ENCODE results near the gene PLCL2. TPM values are rescaled to one million over a fixed set of nuclear protein-coding genes. Genes with fewer than 3 reads are reported as not detected.

Gene PLCL2
- total and polyA plus RNA-seq, 2 donors (not counting 1 experiment from before 2014, with no cell fraction given): 21.7 to 55.2 TPM

DNA sequence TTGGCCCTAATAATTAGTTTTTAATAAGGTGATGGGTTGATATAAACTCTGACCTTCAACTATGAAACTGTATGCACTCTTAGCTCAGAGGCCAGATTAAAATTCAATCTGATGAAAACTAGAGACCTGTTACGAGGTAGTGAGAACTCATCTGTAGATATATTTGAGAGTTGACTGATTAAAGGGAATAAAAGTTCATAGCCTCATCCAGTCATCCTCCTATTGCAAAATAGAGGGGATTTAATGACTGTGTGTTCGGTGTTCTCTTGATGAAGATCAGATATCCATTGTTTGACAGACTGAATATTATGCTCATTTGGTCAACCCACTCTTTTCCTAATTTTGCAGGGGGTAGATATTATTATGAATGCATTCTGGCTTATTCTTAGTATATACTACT is 23.3 kb upstream of the PLCL2 start:
- ATAC-seq (ENCODE audit: low read depth) (no peak), DNase-seq (no peak)
- H3K4me1 Mint-ChIP-seq: peaks cover under 1% of the 10 kb centered on the region
- H3K27ac Mint-ChIP-seq: no peak overlapping the region
- H3K4me2 ChIP-seq (replicated peaks; ENCODE audit: low read depth, low read length, poor library complexity, severe bottlenecking): no peak overlapping the region
- CTCF ChIA-PET: interaction anchor here (1.5 kb wide), 1 partner anchor 12 kb away, joined by 5 read pairs; no protein-coding TSS in a partner anchor
- POLR2A ChIA-PET: no interaction called here
- no peaks in the 10 kb centered on the region for H3K79me2 ChIP-seq (ENCODE audit: control insufficient read depth, insufficient read depth, low read length)
- H2AFZ ChIP-seq (ENCODE audit: insufficient read depth, low read depth, low read length, poor library complexity, severe bottlenecking): no peak overlapping the region
- peaks cover 0 to 7% (median 0%) of the 10 kb centered on the region in 3 donors for H3K9me3 ChIP-seq (ENCODE audit: control extremely low read depth in 1 of 3, control insufficient read depth in 2 of 3, insufficient read depth in 1 of 3, low read length in 2 of 3)
- H3K4me3 ChIP-seq (ENCODE audit: control extremely low read depth in 1 of 5, extremely low read depth in 1 of 5, insufficient read depth in 1 of 5, low read depth in 2 of 5, low read length in 4 of 5): no peak overlapping the region
- peaks cover 0 to under 1% (median under 1%) of the 10 kb centered on the region in 4 experiments for H3K27me3 ChIP-seq (replicated peaks in 1 of 4; ENCODE audit: control extremely low read depth in 1 of 4, control insufficient read depth in 3 of 4, insufficient read depth in 4 of 4, low read length in 3 of 4)
- H3K9ac ChIP-seq (ENCODE audit: low read length): no peak overlapping the region
- H3K27ac ChIP-seq (ENCODE audit: low read length in 2 of 2): no peak overlapping the region
- WGBS (ENCODE audit: insufficient coverage): no CpG with 5 or more reads among the region's 2 CpGs
- intact Hi-C loops (cut with micrococcal nuclease): no loop called here
- no peak overlapping the region for H3K4me3 Mint-ChIP-seq
- H3K4me1 ChIP-seq (ENCODE audit: control insufficient read depth in 2 of 2, insufficient read depth in 2 of 2, low read length in 2 of 2): peaks cover 0 to under 1% of the 10 kb centered on the region in 2 donors
- no peaks in the 10 kb centered on the region for H3K36me3 ChIP-seq (replicated peaks in 1 of 2; ENCODE audit: control extremely low read depth in 1 of 2, control insufficient read depth in 1 of 2, extremely low read depth in 1 of 2, insufficient read depth in 2 of 2, low read length in 1 of 2)
- TF ChIP-seq, protein P1, sequence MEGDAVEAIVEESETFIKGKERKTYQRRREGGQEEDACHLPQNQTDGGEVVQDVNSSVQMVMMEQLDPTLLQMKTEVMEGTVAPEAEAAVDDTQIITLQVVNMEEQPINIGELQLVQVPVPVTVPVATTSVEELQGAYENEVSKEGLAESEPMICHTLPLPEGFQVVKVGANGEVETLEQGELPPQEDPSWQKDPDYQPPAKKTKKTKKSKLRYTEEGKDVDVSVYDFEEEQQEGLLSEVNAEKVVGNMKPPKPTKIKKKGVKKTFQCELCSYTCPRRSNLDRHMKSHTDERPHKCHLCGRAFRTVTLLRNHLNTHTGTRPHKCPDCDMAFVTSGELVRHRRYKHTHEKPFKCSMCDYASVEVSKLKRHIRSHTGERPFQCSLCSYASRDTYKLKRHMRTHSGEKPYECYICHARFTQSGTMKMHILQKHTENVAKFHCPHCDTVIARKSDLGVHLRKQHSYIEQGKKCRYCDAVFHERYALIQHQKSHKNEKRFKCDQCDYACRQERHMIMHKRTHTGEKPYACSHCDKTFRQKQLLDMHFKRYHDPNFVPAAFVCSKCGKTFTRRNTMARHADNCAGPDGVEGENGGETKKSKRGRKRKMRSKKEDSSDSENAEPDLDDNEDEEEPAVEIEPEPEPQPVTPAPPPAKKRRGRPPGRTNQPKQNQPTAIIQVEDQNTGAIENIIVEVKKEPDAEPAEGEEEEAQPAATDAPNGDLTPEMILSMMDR (IDR thresholded peaks at IDR 0.05): no peak
- no peak for TF ChIP-seq EZH2 (IDR thresholded peaks at IDR 0.05; ENCODE audit: borderline replicate concordance, insufficient read depth, low read depth, low read length, poor library complexity, severe bottlenecking)
- peaks cover 7% of the 10 kb centered on the region for H3K27me3 Mint-ChIP-seq
- no peaks in the 10 kb centered on the region for H3K9me3 Mint-ChIP-seq (ENCODE audit: insufficient read depth)
- no peaks in the 10 kb centered on the region for H4K20me1 ChIP-seq (ENCODE audit: control insufficient read depth, insufficient read depth, low read length, poor library complexity, severe bottlenecking)

DNA sequence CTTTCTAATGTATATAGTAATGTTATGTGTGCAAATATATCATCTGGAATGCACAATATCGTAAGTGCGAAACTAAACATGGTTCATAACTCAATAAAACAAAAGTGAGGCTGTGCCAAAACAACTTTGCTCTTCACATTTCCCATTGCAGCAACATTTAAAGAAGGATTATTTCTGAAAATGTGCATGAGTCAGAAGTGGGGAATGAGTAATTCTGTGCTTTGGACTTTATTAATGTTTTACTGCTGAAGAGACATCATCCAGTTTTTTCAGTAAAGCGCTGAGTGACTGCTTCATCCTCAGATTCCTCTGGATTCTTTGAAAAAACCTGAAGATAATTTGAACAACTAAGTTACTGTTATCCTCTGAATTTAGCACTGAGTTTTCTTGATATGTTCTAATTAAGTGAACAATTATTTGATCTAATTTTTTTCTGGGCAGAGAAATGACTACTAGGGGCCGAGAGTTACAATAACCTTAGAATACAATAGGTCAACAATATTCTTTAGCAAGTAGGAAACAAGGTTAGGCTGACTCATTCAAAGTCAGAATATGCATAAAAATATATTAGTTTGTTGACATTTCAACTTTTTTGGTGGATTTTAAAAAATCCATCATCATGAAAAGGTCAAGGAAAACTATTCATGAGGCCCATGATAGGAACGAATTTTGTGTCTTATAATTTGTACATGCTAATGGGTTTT is 20.0 kb upstream of the PLCL2 start:
- peaks cover 0 to 7% (median 0%) of the 10 kb centered on the region in 3 donors for H3K9me3 ChIP-seq (ENCODE audit: control extremely low read depth in 1 of 3, control insufficient read depth in 2 of 3, insufficient read depth in 1 of 3, low read length in 2 of 3)
- peaks cover 2% of the 10 kb centered on the region for H3K4me1 Mint-ChIP-seq
- H3K27me3 ChIP-seq (replicated peaks in 1 of 4; ENCODE audit: control extremely low read depth in 1 of 4, control insufficient read depth in 3 of 4, insufficient read depth in 4 of 4, low read length in 3 of 4): peaks cover 0 to 4% (median 3%) of the 10 kb centered on the region in 4 experiments
- ChIA-PET POLR2A (no interaction called here), CTCF (interaction anchor here (1.6 kb wide), 1 partner anchor 20 kb away, joined by 7 read pairs; the partner anchor contains the start of gene PLCL2)
- no peak overlapping the region for H3K4me3 Mint-ChIP-seq
- no peak overlapping the region for H3K9ac ChIP-seq (ENCODE audit: low read length)
- no peak for ATAC-seq (ENCODE audit: low read depth)
- no peak for TF ChIP-seq EZH2 (IDR thresholded peaks at IDR 0.05; ENCODE audit: borderline replicate concordance, insufficient read depth, low read depth, low read length, poor library complexity, severe bottlenecking)
- TF ChIP-seq, protein P1 (IDR thresholded peaks at IDR 0.05): no peak
- DNase-seq: no peak
- no peak overlapping the region for H3K27ac Mint-ChIP-seq
- H2AFZ ChIP-seq (ENCODE audit: insufficient read depth, low read depth, low read length, poor library complexity, severe bottlenecking): no peak overlapping the region
- H3K4me3 ChIP-seq (ENCODE audit: control extremely low read depth in 1 of 5, extremely low read depth in 1 of 5, insufficient read depth in 1 of 5, low read depth in 2 of 5, low read length in 4 of 5): no peak overlapping the region
- no CpG with 5 or more reads among the region's 5 CpGs for WGBS (ENCODE audit: insufficient coverage)
- H3K9me3 Mint-ChIP-seq (ENCODE audit: insufficient read depth): no peaks in the 10 kb centered on the region
- H3K4me1 ChIP-seq (ENCODE audit: control insufficient read depth in 2 of 2, insufficient read depth in 2 of 2, low read length in 2 of 2): peaks cover 0 to 7% of the 10 kb centered on the region in 2 donors
- H3K4me2 ChIP-seq (replicated peaks; ENCODE audit: low read depth, low read length, poor library complexity, severe bottlenecking): no peak overlapping the region
- H3K36me3 ChIP-seq (replicated peaks in 1 of 2; ENCODE audit: control extremely low read depth in 1 of 2, control insufficient read depth in 1 of 2, extremely low read depth in 1 of 2, insufficient read depth in 2 of 2, low read length in 1 of 2): no peaks in the 10 kb centered on the region
- H4K20me1 ChIP-seq (ENCODE audit: control insufficient read depth, insufficient read depth, low read length, poor library complexity, severe bottlenecking): no peaks in the 10 kb centered on the region
- peaks cover 21% of the 10 kb centered on the region for H3K27me3 Mint-ChIP-seq
- H3K27ac ChIP-seq (ENCODE audit: low read length in 2 of 2): no peak overlapping the region
- no peaks in the 10 kb centered on the region for H3K79me2 ChIP-seq (ENCODE audit: control insufficient read depth, insufficient read depth, low read length)
- intact Hi-C loops (cut with micrococcal nuclease): no loop called here

Measured in B cell (primary cell).